NCI-H2227 (cell line): ENCODE data around the gene GRPEL2.

ENCODE experiments used
- DNase-seq: peaks from one replicate; lab custom pipeline; 2025; ENCODE audit not compliant: unreplicated experiment; lab: John Stamatoyannopoulos, UW

GRPEL2 gene

GRCh38 chr5:149345147-149345891, at the start of gene GRPEL2:
GRPEL2 (plus strand) TSS chr5:149345499; CDS start chr5:149345540, 41 bp downstream.
- peak; percentile 96 for DNase-seq

- no peak for DNase-seq
Measured at GRCh38 chr5:149297340-149298025, 47.8 kb upstream of the GRPEL2 start.

- DNase-seq: no peak
Measured at GRCh38 chr5:149298163-149298562, 47.1 kb upstream of the GRPEL2 start.

GRCh38 chr5:149298842-149299404, 46.4 kb upstream of the GRPEL2 start:
- no peak for DNase-seq

- DNase-seq: no peak
Measured at GRCh38 chr5:149299451-149300054, 45.7 kb upstream of the GRPEL2 start.

GRCh38 chr5:149300441-149300840, 44.9 kb upstream of the GRPEL2 start:
- no peak for DNase-seq

- no peak for DNase-seq
Measured at GRCh38 chr5:149301049-149301743, 44.1 kb upstream of the GRPEL2 start.

GRCh38 chr5:149301744-149302380, 43.4 kb upstream of the GRPEL2 start:
- no peak for DNase-seq

- DNase-seq: no peak
Measured at GRCh38 chr5:149302641-149303040, 42.7 kb upstream of the GRPEL2 start.

- DNase-seq: no peak
Measured at GRCh38 chr5:149303210-149303609, 42.1 kb upstream of the GRPEL2 start.

- DNase-seq: no peak
Measured at GRCh38 chr5:149304195-149305078, 40.9 kb upstream of the GRPEL2 start.

- DNase-seq: no peak
Measured at GRCh38 chr5:149309354-149309753, 35.9 kb upstream of the GRPEL2 start.

- no peak for DNase-seq
Measured at GRCh38 chr5:149310488-149310887, 34.8 kb upstream of the GRPEL2 start.

- peak; percentile 12 for DNase-seq
Measured at GRCh38 chr5:149310947-149311658, 34.2 kb upstream of the GRPEL2 start.

GRCh38 chr5:149313151-149313841, 32.0 kb upstream of the GRPEL2 start:
- no peak for DNase-seq

- no peak for DNase-seq
Measured at GRCh38 chr5:149314571-149315111, 30.7 kb upstream of the GRPEL2 start.

GRCh38 chr5:149315753-149316152, 29.5 kb upstream of the GRPEL2 start:
- no peak for DNase-seq
